GM18951 (cell line): ENCODE results near the gene TAF13.
"Not testable (repeated sequence)": the region's sequence is repeated elsewhere in the genome, so short reads cannot be mapped to it uniquely, and the experiment has no call there.

Experiments
- POLR2A ChIP-seq: IDR thresholded peaks from 4 replicates; pipeline ENCODE4 v1.6.1; 2011; ENCODE audit warnings: mild to moderate bottlenecking; ENCODE audit not compliant: insufficient read length, insufficient read depth; ENCODE audit errors: extremely low read depth
- in situ Hi-C: fragments of 300-500 bp; cut with MboI; formaldehyde crosslinking; loops from one replicate; pipeline ENCODE4 v1.12.0; 2022; ENCODE audit warnings: low sequenced_read_pairs, mixed read lengths, inconsistent platforms; ENCODE audit not compliant: unreplicated experiment

The TAF13 gene

DNA sequence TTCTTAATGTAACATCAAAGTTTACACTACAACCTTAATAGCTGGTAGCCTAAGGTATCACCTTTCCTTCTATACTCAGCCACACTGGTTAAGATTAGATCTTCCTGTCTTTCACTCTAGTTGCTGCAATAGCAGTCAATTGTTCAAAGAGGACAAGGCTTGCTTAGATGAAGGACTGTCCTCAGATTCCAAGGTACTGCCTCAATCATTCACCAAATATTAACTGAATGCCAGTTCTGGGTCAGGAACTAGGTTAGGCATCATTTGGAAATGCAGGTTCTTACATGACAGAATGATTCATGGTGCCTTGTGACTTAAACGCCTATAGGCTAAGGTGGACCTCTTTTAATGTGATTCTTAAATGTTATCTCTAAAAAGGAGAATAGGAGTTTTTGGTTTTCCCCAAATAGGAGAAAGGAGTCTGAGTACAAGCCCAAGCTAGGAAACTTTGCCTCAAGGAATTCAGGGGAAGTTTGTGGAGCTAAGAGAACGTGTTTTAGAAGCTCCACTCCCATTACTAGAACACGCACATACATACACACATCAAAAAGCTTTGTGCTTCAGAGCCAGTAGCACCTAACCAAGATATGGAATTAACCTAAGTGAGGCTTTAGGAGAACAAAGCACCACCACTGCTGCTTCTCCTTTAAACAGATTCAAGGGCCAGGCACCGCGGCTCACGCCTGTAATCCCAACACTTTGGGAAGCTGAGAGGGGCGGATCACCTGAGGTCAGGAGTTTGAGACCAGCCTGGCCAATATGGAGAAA is 25.4 kb downstream of the TAF13 start:
- in situ Hi-C loops: no loop called here
- no peak for TF ChIP-seq POLR2A

DNA sequence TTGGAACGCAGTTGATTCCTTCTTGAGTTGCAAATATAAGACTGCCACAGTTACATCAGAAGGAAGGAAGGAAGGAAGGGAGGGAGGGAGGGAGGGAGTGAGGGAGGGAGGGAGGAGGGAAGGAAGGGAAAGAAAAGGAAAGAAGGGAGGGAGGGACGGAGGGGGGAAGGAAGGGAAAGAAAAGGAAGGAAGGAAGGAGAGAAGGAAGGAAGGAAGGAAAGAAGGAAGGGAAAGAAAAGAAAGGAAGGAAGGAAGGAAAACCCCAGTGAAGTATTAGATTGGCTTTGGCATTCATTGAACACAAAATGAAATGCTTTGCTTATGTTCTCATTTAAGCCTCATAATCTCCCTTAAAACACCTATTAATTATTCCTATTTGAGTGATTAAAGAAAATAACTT is 27.5 kb downstream of the TAF13 start:
- no peak for TF ChIP-seq POLR2A
- in situ Hi-C loops: no loop called here

DNA sequence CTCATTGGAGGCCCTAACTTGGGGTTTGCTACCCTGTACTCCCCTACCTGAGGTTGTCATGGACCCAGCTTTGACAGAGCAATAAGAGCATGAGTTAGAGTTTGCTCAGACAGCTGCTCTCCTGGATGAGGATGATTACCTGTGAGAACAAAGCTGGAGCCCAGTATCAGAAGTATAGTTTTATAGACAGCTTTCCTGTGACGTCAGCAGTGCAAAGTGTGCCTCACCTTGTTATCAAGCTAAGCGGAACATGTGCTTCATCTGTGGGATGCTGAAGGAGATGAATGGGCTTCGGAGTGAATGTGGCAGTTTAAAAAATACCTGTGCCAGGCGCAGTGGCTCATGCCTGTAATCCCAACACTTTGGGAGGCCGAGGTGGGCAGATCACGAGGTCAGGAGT is 28.5 kb downstream of the TAF13 start:
- in situ Hi-C loops: no loop called here
- TF ChIP-seq POLR2A: no peak

DNA sequence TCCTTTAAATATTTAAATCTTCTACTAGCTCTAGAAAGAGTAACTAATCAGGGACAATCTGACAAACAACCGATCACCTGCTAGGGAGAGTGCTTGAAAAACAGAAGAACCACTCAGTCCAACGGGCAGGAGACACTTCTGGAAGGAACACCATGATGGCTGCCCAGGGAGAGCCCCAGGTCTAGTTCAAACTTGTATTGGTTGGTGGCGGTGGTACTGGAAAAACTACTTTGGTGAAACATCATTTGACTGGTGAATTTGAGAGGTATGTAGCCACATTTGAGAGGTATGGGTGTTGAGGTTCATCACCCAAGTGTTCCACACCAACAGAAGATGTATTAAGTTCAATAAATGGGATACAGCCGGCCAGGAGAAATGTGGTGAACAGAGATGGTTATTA is 29.1 kb downstream of the TAF13 start:
- no peak for TF ChIP-seq POLR2A
- in situ Hi-C loops: no loop called here

DNA sequence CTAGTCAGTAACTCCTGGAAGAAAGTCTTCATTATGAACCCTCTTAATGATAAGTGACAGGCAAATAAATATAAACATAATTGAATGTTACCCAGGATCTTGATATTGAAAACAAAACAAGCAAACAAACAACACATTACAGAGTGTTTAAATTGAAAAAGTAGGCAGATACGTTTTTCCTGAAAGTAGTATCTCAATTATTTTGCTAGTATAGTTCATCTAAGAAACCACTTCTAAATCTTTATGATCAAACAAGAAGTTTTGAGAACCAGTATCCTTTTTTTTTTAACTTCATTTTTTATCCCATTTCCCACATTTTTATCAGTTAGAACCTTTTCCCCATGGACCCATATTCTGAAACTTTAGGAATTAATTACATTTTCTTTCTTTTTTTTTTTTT is 30.2 kb downstream of the TAF13 start:
- no peak for TF ChIP-seq POLR2A
- in situ Hi-C loops: no loop called here

DNA sequence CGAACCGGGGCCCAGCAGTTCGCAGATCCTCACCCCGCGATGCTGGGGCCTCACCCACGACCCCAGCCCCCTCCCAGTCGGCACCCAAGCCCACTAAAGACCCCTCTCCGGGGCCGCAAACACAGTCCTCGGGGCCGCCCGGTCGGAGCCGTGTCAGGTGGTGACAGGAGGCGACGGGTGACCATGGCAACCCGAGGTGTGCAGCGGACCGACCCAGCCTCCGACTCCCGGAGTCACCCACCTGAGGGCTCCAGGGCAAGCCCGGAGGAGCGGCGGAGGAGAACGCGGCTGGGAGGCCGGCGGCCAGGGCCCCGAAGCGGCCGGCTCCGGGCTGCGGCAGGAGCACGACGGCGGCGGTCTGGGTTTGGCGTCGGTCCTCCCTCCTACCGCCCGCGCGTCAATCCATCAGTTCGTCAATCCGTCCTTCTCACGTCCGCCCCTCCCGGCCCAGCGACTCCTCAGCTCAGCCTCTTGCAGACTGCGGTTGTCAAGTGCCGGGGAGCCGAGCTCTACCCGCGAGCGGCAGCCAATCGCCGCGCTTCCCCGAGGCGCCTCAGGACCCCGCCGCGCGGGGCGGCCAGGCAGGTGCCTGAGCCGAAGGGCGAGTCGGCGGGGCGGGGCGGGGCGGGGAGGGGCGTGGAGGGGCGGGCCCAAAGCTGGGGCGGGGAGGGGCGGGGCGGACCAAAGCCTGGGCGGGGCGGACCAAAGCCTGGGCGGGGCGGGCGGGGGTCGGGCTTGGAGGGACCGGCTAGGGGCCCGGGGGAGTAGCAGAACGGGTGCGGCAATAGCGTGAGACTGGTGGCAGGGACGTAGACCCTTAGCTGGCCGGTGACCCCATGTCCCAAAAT is 34.0 kb downstream of the TAF13 start, which contains the start of gene WDR47:
Gene WDR47, minus strand, starts transcription at position 482 of the 848 bp plus-strand sequence. CDS start 18,590 bp downstream, outside the sequence.
- in situ Hi-C loops: no loop called here
- peak; percentile 99 for TF ChIP-seq POLR2A

DNA sequence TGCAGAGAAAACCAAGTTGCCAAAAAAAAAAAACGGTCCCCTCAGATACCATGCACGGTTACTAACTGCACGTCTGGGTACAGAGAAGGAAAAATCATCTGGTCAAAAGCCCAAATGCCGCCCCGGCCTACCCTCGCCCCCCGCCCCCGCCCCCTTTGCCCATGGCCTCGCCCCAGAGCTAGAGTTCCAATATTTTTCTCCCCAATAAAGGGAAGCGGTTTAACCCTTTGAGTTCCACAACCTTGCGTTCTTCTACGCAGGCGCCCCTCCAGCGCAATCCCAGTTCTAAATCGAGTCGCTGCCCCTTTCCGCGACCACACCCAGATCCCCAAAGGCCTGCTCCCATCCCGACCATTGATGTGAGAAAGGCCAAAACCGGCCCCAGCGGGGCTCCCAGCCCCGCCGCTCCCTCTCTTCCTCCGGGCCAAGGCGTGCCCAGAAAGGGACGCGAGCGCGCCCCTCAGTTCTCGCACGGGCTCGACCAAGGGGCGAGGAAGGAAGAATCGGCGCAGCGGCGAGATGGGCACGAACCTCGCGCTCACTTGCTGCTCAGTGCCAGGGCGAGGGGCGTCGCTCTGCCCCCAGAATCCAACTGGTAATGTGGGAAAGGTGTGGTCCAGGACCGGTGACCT is 34.7 kb downstream of the TAF13 start:
- in situ Hi-C loops: no loop called here
- no peak for TF ChIP-seq POLR2A

DNA sequence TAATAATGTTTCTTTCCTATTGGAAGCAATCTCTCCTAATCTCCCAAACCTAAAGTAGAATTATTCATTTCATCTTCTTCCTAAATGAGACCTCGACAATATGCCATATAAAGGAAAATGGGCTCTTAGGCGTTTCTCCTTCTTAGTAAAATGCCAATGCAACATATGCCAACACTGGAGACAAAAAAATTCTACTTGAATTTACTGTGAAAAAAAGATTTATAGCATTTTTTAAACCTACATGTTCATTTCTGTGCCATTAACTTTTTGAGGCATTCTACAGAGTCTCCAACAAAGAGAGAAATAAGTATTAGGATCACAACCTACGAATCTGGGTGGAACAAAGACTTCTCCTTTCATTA is 35.2 kb downstream of the TAF13 start:
- in situ Hi-C loops: no loop called here
- no peak for TF ChIP-seq POLR2A

DNA sequence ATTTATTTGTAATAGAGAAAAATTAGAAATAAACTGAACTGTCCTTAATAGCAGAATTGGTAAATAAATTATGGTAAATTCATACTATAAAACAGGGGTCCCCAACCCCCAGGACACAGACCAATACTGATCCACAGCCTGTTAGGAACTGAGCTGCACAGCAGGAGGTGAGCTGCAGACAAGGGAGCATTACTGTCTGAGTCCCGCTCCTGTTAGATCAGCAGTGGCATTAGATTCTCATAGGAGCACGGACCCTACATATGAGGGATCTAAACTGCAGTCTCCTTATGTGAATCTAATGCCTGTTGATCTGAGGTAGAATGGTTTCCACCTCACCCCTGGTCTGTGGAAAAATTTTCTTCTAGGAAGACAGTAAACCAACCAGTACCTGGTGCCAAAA is 41.4 kb downstream of the TAF13 start:
- TF ChIP-seq POLR2A: no peak
- in situ Hi-C loops: no loop called here

DNA sequence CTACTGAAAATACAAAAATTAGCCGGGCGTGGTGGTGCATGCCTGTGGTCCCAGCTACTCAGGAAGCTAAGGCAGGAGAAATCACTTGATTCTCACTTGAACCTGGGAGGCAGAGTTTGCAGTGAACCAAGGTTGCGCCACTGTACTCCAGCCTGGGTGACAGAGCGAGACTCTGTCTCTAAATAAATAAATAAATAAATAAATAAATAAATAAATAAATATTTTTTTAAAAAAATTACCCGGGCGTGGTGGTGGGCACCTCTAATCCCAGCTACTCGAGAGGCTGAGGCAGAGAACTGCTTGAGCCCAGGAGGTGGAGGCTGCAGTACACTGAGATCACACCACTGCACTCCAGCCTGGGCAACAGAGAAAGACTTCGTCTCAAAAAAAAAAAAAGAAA is 46.3 kb downstream of the TAF13 start:
- in situ Hi-C loops: not testable (repeated sequence)

DNA sequence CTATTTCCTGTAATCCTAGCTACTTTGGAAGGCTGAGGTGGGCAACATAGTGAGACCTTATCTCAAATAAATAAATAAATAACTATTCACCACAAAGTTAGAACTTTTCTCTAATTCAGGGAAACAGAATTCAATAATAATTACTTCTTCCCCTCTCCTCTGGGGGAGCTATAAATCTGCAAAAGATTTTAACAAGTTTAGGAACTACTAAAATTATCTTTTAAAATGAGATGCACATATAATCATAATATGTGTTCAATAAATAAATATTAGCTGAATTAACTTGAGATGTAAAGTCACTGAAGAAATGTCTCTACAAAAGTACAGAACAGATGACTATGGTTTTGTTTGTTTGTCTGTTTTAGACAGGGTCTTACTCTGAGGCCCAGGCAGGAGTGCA is 48.0 kb downstream of the TAF13 start:
- TF ChIP-seq POLR2A: no peak
- in situ Hi-C loops: no loop called here

DNA sequence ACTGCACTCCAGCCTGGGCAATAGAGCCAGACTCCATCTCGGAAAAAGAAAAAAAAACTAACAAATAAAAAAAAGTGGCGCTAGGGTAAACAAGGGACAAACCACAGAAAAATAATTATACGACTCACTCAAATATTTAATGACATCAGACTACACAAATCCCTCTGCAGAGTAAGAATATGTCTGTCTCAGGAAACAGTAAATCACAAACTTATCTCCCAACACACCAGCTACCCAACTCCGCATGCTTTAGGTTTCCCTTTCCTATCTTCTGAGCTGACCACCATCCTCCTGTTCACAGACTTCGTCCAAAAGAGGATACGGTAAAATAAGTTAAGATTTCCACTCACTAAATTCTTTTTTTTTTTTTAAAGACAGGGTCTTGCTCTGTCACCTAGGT is 50.1 kb downstream of the TAF13 start:
- no peak for TF ChIP-seq POLR2A
- in situ Hi-C loops: no loop called here

DNA sequence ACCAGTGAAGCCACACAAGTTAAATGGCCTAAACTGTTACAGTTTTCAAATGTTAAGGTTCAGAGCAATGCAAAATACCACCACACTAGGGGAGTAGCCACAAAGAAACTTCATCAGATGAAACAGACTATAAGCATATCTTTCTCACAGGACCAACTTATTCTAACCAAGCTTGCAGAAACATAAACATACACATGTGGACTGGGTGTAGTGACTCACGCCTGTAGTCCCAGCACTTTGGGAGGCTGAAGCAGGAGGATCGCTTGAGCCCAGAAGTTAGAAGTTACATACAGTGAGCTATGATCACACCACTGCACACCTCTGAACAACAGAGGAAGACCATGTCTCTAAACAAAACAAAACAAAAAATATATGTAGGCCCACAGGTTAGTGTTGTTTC is 51.2 kb downstream of the TAF13 start:
- in situ Hi-C loops: no loop called here
- no peak for TF ChIP-seq POLR2A
